RWPE2 (cell line): ENCODE data around the gene RASGRF2.
"Not testable (repeated sequence)": the region's sequence is repeated elsewhere in the genome, so short reads cannot be mapped to it uniquely, and the experiment has no call there.

Source experiments
- ATAC-seq: fragments of 200-7000 bp; cut with Tn5 transposase; 3 replicates; pipeline ENCODE4 v1.9.1; 2021; ENCODE audit warnings: low read depth
- DNase-seq: peaks from one replicate; pipeline ENCODE4 v3.0.0-alpha.2; 2020; ENCODE audit warnings: low spot score
- H3K27ac ChIP-seq: fragments of 450-650 bp; 2 replicates; pipeline ENCODE4 v1.5.1; 2017; ENCODE audit warnings: mild to moderate bottlenecking; ENCODE audit not compliant: poor library complexity, severe bottlenecking
- H3K27me3 ChIP-seq: fragments of 250-450 bp; sonication (Bioruptor Pico); 2 replicates; pipeline ENCODE4 v1.5.1; 2021; ENCODE audit warnings: mild to moderate bottlenecking, moderate library complexity; ENCODE audit not compliant: insufficient read depth, poor library complexity, severe bottlenecking
- H3K36me3 ChIP-seq: fragments of 250-450 bp; sonication (Bioruptor Pico); 2 replicates; pipeline ENCODE4 v1.5.1; 2020; ENCODE audit warnings: low read depth, mild to moderate bottlenecking, moderate library complexity
- H3K4me1 ChIP-seq: fragments of 250-450 bp; sonication (Bioruptor Pico); 2 replicates; pipeline ENCODE4 v1.5.1; 2021; ENCODE audit warnings: mild to moderate bottlenecking, moderate library complexity; ENCODE audit not compliant: insufficient read depth, poor library complexity, severe bottlenecking
- H3K4me3 ChIP-seq: fragments of 250-450 bp; sonication (Bioruptor Pico); 2 replicates; pipeline ENCODE4 v1.5.1; 2021; ENCODE audit warnings: mild to moderate bottlenecking, moderate library complexity; ENCODE audit not compliant: severe bottlenecking
- H3K9me3 ChIP-seq: fragments of 250-450 bp; sonication (Bioruptor Pico); 2 replicates; pipeline ENCODE4 v1.5.1; 2021; ENCODE audit warnings: mild to moderate bottlenecking, moderate library complexity; ENCODE audit not compliant: severe bottlenecking
- CTCF ChIP-seq: fragments of 450-650 bp; IDR thresholded peaks from one replicate; pipeline ENCODE4 v1.5.1; 2017; ENCODE audit warnings: mild to moderate bottlenecking, moderate library complexity; ENCODE audit not compliant: poor library complexity, severe bottlenecking

Gene RASGRF2

GRCh38 chr5:81010336-81011169 is 50.4 kb downstream of the RASGRF2 start:
- no peaks in the 10 kb centered on the region for H3K9me3 ChIP-seq
- no peaks in the 10 kb centered on the region for H3K27me3 ChIP-seq
- H3K4me1 ChIP-seq: no peaks in the 10 kb centered on the region
- H3K4me3 ChIP-seq: no peak overlapping the region
- no peaks in the 10 kb centered on the region for H3K36me3 ChIP-seq
- ATAC-seq (no peak), DNase-seq (no peak)
- TF ChIP-seq CTCF: no peak
- no peak overlapping the region for H3K27ac ChIP-seq

GRCh38 chr5:81014348-81014747 is 54.2 kb downstream of the RASGRF2 start:
- Histone ChIP-seq H3K27ac (no peak overlapping the region), H3K36me3 (no peaks in the 10 kb centered on the region), H3K9me3 (no peaks in the 10 kb centered on the region), H3K4me3 (no peak overlapping the region), H3K4me1 (no peaks in the 10 kb centered on the region), H3K27me3 (no peaks in the 10 kb centered on the region)
- DNase-seq (no peak), ATAC-seq (no peak)
- TF ChIP-seq CTCF: no peak

- Histone ChIP-seq H3K9me3 (no peaks in the 10 kb centered on the region), H3K36me3 (no peaks in the 10 kb centered on the region), H3K4me1 (no peaks in the 10 kb centered on the region), H3K4me3 (no peak overlapping the region), H3K27me3 (no peaks in the 10 kb centered on the region), H3K27ac (no peak overlapping the region)
- no peak for ATAC-seq
- no peak for TF ChIP-seq CTCF
- DNase-seq: no peak
Measured at GRCh38 chr5:81016116-81016515, 56.0 kb downstream of the RASGRF2 start.

GRCh38 chr5:81017320-81017719 is 57.2 kb downstream of the RASGRF2 start:
- Histone ChIP-seq H3K27ac (no peak overlapping the region), H3K9me3 (no peaks in the 10 kb centered on the region), H3K36me3 (no peaks in the 10 kb centered on the region), H3K4me3 (no peak overlapping the region), H3K27me3 (no peaks in the 10 kb centered on the region), H3K4me1 (no peaks in the 10 kb centered on the region)
- TF ChIP-seq CTCF: no peak
- ATAC-seq (no peak), DNase-seq (no peak)

- not testable (repeated sequence) for ATAC-seq, H3K9me3 ChIP-seq, H3K4me3 ChIP-seq, DNase-seq, H3K27ac ChIP-seq, H3K27me3 ChIP-seq, H3K36me3 ChIP-seq, H3K4me1 ChIP-seq
Measured at GRCh38 chr5:81018608-81019007, 58.4 kb downstream of the RASGRF2 start.
